Hair follicle dermal papilla cell (primary cell): Measurements from ENCODE around the gene PLEKHM1. TPM values are rescaled to one million over a fixed set of nuclear protein-coding genes. Genes with fewer than 3 reads are reported as not detected.

Source experiments
- small RNA-seq: library from RNA; depleted of rRNA; stranded (forward); fragments of <200 nt; gene quantifications from one replicate; pipeline ENCODE3, GENCODE V24; 2012
- total RNA-seq: library from RNA; depleted of rRNA; stranded (reverse); fragments of >200 nt; gene quantifications from 2 replicates; pipeline ENCODE4 v1.2.3, GENCODE V29; 2012

Gene PLEKHM1
- total RNA-seq, result 59.9 and 74.9 TPM in 2 replicates

GRCh38 chr17:45490615-45491433 lies at the start of gene PLEKHM1:
TSS of gene PLEKHM1 (minus strand) at chr17:45490721. CDS start at chr17:45482484, 8,237 bp downstream.

GRCh38 chr17:45432405-45433158 lies 57.9 kb downstream of the PLEKHM1 start, which contains the start of gene ARHGAP27:
TSS of gene ARHGAP27 (minus strand) at chr17:45432870. CDS start at chr17:45430279, 2,591 bp downstream.

Small RNA genes lying within 50 kb of the gene (small RNA-seq; reads per million reads assigned to genes)
- gene RF00017, result not detected

Other genes with a start within 250 kb of the PLEKHM1 start
- not detected in 2 replicates for gene SPATA32, start 228.6 kb downstream of the PLEKHM1 start, total RNA-seq
- 10.8 and 11.0 TPM in 2 replicates for gene MAP3K14, start 173.7 kb downstream of the PLEKHM1 start, total RNA-seq
- 3.7 and 6.3 TPM in 2 replicates for gene ARHGAP27, start 57.9 kb downstream of the PLEKHM1 start, total RNA-seq